K562 (cell line): Measurements from ENCODE around the gene CCDC159. TPM values are rescaled to one million over a fixed set of nuclear protein-coding genes. Genes with fewer than 3 reads are reported as not detected.

ENCODE experiments used
- ARID2 ChIP-seq: fragments of 450-650 bp; IDR thresholded peaks from 2 replicates; pipeline ENCODE4 v1.6.1; 2017; ENCODE audit warnings: antibody characterized with exemption, mild to moderate bottlenecking
- BCL6 ChIP-seq: fragments of 250-450 bp; sonication (Bioruptor Pico); IDR thresholded peaks from 2 replicates; pipeline ENCODE4 v1.4.0; 2020
- BRD4 ChIP-seq: fragments of 200-600 bp; sonication (generic); IDR thresholded peaks from 2 replicates; pipeline ENCODE4 v1.6.1; 2017; ENCODE audit warnings: inconsistent platforms
- FOXP1 ChIP-seq: sonication (generic); formaldehyde crosslinking; IDR thresholded peaks from 2 replicates; pipeline ENCODE4 v1.8.0; 2022; ENCODE audit warnings: mild to moderate bottlenecking, missing genetic modification reagents
- GTF2A2 ChIP-seq: IDR thresholded peaks from 2 replicates; pipeline ENCODE4 v1.6.1; 2016; ENCODE audit warnings: mild to moderate bottlenecking, missing genetic modification characterization, missing compliant biosample characterization
- KAT8 ChIP-seq: fragments of 450-650 bp; IDR thresholded peaks from 2 replicates; pipeline ENCODE4 v1.6.1; 2016; ENCODE audit warnings: low read depth, mild to moderate bottlenecking
- KDM2B ChIP-seq: fragments of 250-450 bp; sonication (Bioruptor Pico); IDR thresholded peaks from 2 replicates; pipeline ENCODE4 v1.8.0; 2021; ENCODE audit warnings: mild to moderate bottlenecking, moderate library complexity
- PCBP1 ChIP-seq: fragments of 200-400 bp; formaldehyde crosslinking; IDR thresholded peaks from 2 replicates; pipeline ENCODE4 v1.6.1; 2018; ENCODE audit warnings: mild to moderate bottlenecking, low read depth, low read length; ENCODE audit not compliant: poor library complexity, severe bottlenecking
- RFX5 ChIP-seq: IDR thresholded peaks from 2 replicates; pipeline ENCODE4 v1.6.1; 2011; ENCODE audit warnings: low read depth, mild to moderate bottlenecking, improper control_type of control experiment, low read length
- SIRT6 ChIP-seq: IDR thresholded peaks from one replicate; pipeline ENCODE4 v1.6.1; 2012; ENCODE audit warnings: low read depth, mild to moderate bottlenecking, control low read depth, inconsistent platforms, low read length, moderate library complexity
- SLC30A9 ChIP-seq: fragments of 250-450 bp; sonication (Bioruptor Pico); IDR thresholded peaks from 2 replicates; pipeline ENCODE4 v1.8.0; 2022; ENCODE audit warnings: mild to moderate bottlenecking, moderate library complexity
- SMAD3 ChIP-seq: fragments of 450-650 bp; formaldehyde crosslinking; conservative IDR thresholded peaks from 2 replicates; pipeline ENCODE4 v1.4.0; 2020; ENCODE audit warnings: mild to moderate bottlenecking
- TCF3 ChIP-seq: sonication (generic); formaldehyde crosslinking; IDR thresholded peaks from 2 replicates; pipeline ENCODE4 v1.4.0; 2020; ENCODE audit warnings: mild to moderate bottlenecking, missing genetic modification reagents
- TCF7 ChIP-seq: sonication (generic); IDR thresholded peaks from 2 replicates; pipeline ENCODE4 v1.6.1; 2016; ENCODE audit warnings: antibody characterized with exemption, borderline replicate concordance
- ZC3H8 ChIP-seq: fragments of 450-650 bp; IDR thresholded peaks from 2 replicates; pipeline ENCODE4 v1.6.1; 2017
- ZFX ChIP-seq: sonication (generic); formaldehyde crosslinking; IDR thresholded peaks from 2 replicates; pipeline ENCODE4 v1.8.0; 2022; ENCODE audit warnings: mild to moderate bottlenecking, missing genetic modification reagents, moderate library complexity
- ZNF133 ChIP-seq: fragments of 250-450 bp; sonication (Bioruptor Pico); IDR thresholded peaks from 2 replicates; pipeline ENCODE4 v1.4.0; 2020; ENCODE audit warnings: mild to moderate bottlenecking
- ZNF239 ChIP-seq: fragments of 250-450 bp; sonication (Bioruptor Pico); IDR thresholded peaks from 2 replicates; pipeline ENCODE4 v1.4.0; 2020; ENCODE audit warnings: mild to moderate bottlenecking
- polyA plus RNA-seq, 8 experiments: library from polyadenylated mRNA; depleted of rRNA in 4 of 8; stranded (reverse) in 5 of 8; unstranded in 3 of 8; fragments of >200 nt; fragmentation: Nextera tagmentation in 2 of 8; fragmentation: Illumina TruSeq in 1 of 8; extraction: Ambion mirVana in 2 of 8; extraction: Trizol in 1 of 8; gene quantifications; 2 replicates each; pipeline versions ENCODE4 v1.2.1 to v1.2.3, GENCODE V29; 2011 to 2014; ENCODE audit warnings: inconsistent platforms in 1 of 8, missing spikeins in 1 of 8
- total RNA-seq, 7 experiments: library from RNA; depleted of rRNA in 6 of 7; stranded (reverse); fragments of >200 nt in 6 of 7; fragmentation: Illumina TruSeq in 2 of 7; extraction: Trizol in 2 of 7; gene quantifications; 2 replicates each; pipeline versions ENCODE4 v1.2.1 to v1.2.3, GENCODE V29; 2011 to 2021; ENCODE audit warnings: low replicate concordance in 1 of 7
- TF ChIP-seq, protein P1 (sequence below): sonication (generic); formaldehyde crosslinking; IDR thresholded peaks from 2 replicates; pipeline ENCODE4 v1.8.0; 2022; ENCODE audit warnings: missing genetic modification reagents, mild to moderate bottlenecking, borderline replicate concordance
- TF ChIP-seq, protein P2 (sequence below): sonication (generic); formaldehyde crosslinking; IDR thresholded peaks from 2 replicates; pipeline ENCODE4 v1.8.1; 2022; ENCODE audit warnings: missing genetic modification reagents
- TF ChIP-seq, protein P3 (sequence below): fragments of 450-650 bp; formaldehyde crosslinking; conservative IDR thresholded peaks from 2 replicates; pipeline ENCODE4 v1.4.0; 2022; ENCODE audit warnings: mild to moderate bottlenecking, missing genetic modification characterization
- TF ChIP-seq, protein P4 (sequence below): fragments of 450-650 bp; IDR thresholded peaks from 2 replicates; pipeline ENCODE4 v1.6.1; 2014; ENCODE audit warnings: low read depth, mild to moderate bottlenecking, moderate library complexity, borderline replicate concordance

CCDC159 gene
- total and polyA plus RNA-seq, 9 of the 15 experiments (the other 6 are each of a cell fraction or from before 2014, with no cell fraction given): 0.68 to 10.1 (median 4.7) TPM

DNA sequence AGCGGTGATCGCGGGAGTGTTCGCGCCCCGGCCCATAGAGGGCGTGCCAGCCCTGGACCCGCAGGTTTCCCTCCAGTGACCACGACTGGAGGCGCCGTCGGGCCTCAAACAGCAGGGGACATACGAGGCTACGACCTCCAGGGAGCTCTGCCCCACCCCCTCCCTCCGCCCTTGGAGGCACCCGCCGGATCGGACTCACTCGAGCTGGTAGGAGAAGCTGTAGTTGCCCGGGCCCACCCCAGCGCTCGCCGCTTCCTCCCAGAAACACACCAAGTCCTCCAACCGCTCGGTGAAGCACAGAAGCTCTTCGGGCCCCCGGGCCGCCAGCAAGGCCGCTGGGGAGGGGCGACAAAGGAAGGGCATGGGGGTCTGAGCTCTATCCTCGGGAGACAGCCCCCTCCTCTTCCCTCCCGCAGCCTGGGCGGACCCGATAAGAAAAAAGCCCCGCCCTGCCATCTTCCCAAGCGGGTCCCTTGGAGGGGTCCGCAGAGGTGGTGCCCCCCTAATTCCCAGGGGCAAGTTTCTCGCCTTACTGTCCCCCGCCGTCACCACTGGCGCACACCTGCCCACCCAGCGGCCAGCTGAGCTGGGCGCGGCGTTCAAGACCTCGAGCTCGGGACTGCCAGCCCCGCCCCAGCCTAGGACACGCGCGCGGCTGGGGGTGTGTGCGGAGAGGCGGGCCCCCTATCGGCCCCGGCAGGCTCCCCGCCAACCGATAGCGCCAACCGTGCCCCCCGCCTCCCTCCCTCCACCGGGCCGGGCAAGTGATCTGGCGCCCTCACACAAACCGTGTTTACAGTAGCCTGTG is 36.8 kb downstream of the CCDC159 start (continued):
- TF ChIP-seq KAT8: no peak
- TF ChIP-seq ZNF133: no peak
- no peak for TF ChIP-seq ZNF239 (CRISPR knock-in tag)
- peak; percentile 61 for TF ChIP-seq TCF3 (CRISPR knock-in tag)
- no peak for TF ChIP-seq KDM2B
- no peak for TF ChIP-seq RFX5
- TF ChIP-seq, protein P1, sequence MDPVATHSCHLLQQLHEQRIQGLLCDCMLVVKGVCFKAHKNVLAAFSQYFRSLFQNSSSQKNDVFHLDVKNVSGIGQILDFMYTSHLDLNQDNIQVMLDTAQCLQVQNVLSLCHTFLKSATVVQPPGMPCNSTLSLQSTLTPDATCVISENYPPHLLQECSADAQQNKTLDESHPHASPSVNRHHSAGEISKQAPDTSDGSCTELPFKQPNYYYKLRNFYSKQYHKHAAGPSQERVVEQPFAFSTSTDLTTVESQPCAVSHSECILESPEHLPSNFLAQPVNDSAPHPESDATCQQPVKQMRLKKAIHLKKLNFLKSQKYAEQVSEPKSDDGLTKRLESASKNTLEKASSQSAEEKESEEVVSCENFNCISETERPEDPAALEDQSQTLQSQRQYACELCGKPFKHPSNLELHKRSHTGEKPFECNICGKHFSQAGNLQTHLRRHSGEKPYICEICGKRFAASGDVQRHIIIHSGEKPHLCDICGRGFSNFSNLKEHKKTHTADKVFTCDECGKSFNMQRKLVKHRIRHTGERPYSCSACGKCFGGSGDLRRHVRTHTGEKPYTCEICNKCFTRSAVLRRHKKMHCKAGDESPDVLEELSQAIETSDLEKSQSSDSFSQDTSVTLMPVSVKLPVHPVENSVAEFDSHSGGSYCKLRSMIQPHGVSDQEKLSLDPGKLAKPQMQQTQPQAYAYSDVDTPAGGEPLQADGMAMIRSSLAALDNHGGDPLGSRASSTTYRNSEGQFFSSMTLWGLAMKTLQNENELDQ (CRISPR knock-in tag): no peak
- TF ChIP-seq ZC3H8: no peak
- no peak for TF ChIP-seq FOXP1 (CRISPR knock-in tag)
- no peak for TF ChIP-seq ARID2
- TF ChIP-seq, protein P2, sequence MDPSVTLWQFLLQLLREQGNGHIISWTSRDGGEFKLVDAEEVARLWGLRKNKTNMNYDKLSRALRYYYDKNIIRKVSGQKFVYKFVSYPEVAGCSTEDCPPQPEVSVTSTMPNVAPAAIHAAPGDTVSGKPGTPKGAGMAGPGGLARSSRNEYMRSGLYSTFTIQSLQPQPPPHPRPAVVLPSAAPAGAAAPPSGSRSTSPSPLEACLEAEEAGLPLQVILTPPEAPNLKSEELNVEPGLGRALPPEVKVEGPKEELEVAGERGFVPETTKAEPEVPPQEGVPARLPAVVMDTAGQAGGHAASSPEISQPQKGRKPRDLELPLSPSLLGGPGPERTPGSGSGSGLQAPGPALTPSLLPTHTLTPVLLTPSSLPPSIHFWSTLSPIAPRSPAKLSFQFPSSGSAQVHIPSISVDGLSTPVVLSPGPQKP (CRISPR knock-in tag): no peak
- TF ChIP-seq BRD4: no peak
- no peak for TF ChIP-seq TCF7
- TF ChIP-seq, protein P3, sequence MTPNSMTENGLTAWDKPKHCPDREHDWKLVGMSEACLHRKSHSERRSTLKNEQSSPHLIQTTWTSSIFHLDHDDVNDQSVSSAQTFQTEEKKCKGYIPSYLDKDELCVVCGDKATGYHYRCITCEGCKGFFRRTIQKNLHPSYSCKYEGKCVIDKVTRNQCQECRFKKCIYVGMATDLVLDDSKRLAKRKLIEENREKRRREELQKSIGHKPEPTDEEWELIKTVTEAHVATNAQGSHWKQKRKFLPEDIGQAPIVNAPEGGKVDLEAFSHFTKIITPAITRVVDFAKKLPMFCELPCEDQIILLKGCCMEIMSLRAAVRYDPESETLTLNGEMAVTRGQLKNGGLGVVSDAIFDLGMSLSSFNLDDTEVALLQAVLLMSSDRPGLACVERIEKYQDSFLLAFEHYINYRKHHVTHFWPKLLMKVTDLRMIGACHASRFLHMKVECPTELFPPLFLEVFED: no peak
- no peak for TF ChIP-seq GTF2A2 (tag)
- TF ChIP-seq SMAD3: no peak
- TF ChIP-seq SIRT6: no peak
- no peak for TF ChIP-seq BCL6
- peak; percentile 64 for TF ChIP-seq ZFX
- TF ChIP-seq PCBP1: peak; percentile 71
- TF ChIP-seq, protein P4, sequence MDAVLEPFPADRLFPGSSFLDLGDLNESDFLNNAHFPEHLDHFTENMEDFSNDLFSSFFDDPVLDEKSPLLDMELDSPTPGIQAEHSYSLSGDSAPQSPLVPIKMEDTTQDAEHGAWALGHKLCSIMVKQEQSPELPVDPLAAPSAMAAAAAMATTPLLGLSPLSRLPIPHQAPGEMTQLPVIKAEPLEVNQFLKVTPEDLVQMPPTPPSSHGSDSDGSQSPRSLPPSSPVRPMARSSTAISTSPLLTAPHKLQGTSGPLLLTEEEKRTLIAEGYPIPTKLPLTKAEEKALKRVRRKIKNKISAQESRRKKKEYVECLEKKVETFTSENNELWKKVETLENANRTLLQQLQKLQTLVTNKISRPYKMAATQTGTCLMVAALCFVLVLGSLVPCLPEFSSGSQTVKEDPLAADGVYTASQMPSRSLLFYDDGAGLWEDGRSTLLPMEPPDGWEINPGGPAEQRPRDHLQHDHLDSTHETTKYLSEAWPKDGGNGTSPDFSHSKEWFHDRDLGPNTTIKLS: 0 out of 2 replicates have a peak, but pooled peaks have one; percentile 45
- no peak for TF ChIP-seq SLC30A9 (CRISPR knock-in tag)
